Measurements from ENCODE around the gene TRIM24.
A peak's percentile ranks its signal among the peaks of the same experiment; 100 is the strongest.
"Not testable (repeated sequence)": the region's sequence is repeated elsewhere in the genome, so short reads cannot be mapped to it uniquely, and the experiment has no call there.

TRIM24 gene

DNA sequence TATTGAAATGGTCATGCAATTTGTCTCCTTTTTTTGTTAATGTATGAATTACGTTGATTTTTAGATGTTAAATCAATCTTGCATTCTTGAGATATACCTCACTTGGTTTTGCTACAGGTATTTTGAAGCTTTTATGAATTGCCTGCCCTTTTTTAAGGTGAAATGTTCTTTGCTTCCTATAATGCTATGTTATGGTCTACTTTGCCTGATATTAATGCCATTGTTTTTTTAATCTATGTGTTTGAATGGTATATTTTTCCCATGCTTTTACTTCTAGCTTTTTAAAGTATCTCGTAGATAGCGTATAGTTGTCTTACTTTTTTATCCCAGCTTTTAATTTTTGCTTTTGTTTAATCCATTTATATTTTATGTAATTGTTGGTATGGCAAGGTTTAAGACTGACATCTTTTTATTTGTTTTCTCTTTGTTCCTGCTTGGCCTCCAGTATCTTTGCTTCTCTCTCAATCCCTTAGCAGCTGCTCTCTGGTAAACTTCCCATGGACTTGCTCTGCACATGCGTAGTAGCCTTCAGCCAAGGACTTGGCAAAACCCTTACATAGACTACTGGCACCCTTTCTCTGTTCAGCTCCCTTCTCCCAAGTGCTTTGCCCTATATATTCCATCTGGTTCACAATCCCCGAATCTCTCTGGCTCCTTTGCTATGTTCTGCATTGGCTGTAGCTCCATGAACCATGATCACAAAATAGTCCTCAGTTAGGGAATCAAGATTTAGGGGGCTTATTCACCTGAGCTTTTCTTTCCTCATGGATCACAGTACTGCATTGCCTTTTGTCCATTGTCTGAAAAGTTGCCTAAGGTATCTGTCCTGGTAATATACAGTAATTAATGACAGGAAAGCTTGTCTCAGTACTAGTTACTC lies 8.4 kb downstream of the TRIM24 start:
- ATAC-seq (replicated peaks; ENCODE audit: extremely low read depth, poor library complexity, severe bottlenecking) (no peak), DNase-seq (ENCODE audit: low spot score in 2 of 2) (no peak)
- H3K9me3 Mint-ChIP-seq = no peaks in the 10 kb centered on the region
- H3K27me3 Mint-ChIP-seq = no peaks in the 10 kb centered on the region
- H3K4me3 Mint-ChIP-seq = no peak overlapping the region
- no peak overlapping the region for H3K27ac Mint-ChIP-seq (ENCODE audit: low read depth)
- H3K36me3 Mint-ChIP-seq (ENCODE audit: insufficient read depth) = peaks cover 4% of the 10 kb centered on the region
- peaks cover 46% of the 10 kb centered on the region for H3K4me1 Mint-ChIP-seq

GRCh38 chr7:138470391-138471157 lies 10.5 kb downstream of the TRIM24 start:
- Mint-ChIP-seq H3K9me3 (no peaks in the 10 kb centered on the region), H3K4me3 (no peak overlapping the region), H3K36me3 (ENCODE audit: insufficient read depth) (peaks cover 4% of the 10 kb centered on the region), H3K27ac (ENCODE audit: low read depth) (no peak overlapping the region), H3K27me3 (no peaks in the 10 kb centered on the region), H3K4me1 (peaks cover 50% of the 10 kb centered on the region)
- DNase-seq (ENCODE audit: low spot score in 2 of 2) (no peak), ATAC-seq (replicated peaks; ENCODE audit: extremely low read depth, poor library complexity, severe bottlenecking) (no peak)

DNA sequence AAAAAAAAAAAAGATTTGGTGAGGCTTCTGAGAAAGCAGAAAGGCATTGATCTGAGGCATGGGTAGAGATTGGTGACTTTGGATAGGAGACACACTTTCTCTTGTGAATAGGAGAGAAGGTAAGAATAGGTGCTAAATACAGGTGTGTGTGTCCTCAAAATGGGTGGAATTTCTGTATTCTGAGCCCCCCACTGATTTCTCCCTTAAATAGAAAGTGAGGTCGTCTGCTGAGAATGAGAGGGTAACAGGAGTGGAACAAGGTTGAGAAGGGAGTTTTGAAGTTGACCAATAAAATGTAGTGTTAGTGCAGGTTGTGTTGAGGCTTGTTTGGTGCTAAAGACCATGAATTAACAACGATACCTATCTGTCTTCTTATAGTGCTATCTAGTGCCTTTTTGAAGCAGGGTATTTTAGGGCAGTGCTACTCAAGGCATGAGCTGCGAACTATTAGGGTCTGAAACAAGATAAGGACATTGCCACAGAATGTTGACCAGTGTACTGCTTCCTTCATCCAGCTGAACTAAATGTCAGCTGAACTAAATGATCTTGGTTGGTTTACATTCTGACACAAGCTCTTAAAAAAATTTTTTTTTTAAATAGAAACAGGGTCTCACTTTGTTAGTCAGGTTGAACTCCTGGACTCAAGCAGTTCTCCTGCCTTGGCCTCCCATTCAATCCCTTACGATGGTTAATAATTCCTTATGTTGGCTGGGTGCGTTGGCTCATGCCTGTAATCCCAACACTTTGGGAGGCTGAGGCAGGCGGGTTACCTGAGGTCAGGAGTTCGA lies 12.4 kb downstream of the TRIM24 start:
- Mint-ChIP-seq H3K9me3 (no peaks in the 10 kb centered on the region), H3K4me1 (peaks cover 55% of the 10 kb centered on the region), H3K27me3 (no peaks in the 10 kb centered on the region), H3K27ac (ENCODE audit: low read depth) (no peak overlapping the region), H3K36me3 (ENCODE audit: insufficient read depth) (peaks cover 2% of the 10 kb centered on the region), H3K4me3 (no peak overlapping the region)
- no peak for DNase-seq (ENCODE audit: low spot score in 2 of 2)
- ATAC-seq (replicated peaks; ENCODE audit: extremely low read depth, poor library complexity, severe bottlenecking) = no peak

DNA sequence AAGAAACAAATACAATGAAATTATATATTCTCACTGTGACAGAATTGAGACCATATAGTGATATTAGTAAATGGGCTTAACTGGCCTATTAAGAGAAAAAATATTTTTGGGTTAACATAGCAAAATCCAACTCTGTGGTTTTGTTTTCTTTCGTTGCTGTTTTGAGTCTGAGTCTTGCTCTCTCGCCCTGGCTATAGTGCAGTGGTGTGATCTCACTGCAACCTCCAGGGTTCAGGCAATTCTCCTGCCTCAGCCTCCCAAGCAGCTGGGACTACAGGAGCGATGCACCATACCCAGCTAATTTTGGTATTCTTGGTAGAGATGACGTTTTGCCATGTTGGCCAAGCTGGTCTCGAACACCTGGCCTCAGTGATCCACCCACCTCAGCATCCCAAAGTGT lies 15.3 kb downstream of the TRIM24 start:
- H3K27ac Mint-ChIP-seq (ENCODE audit: low read depth) = no peak overlapping the region
- H3K27me3 Mint-ChIP-seq = no peaks in the 10 kb centered on the region
- H3K4me1 Mint-ChIP-seq = peaks cover 60% of the 10 kb centered on the region
- ATAC-seq (replicated peaks; ENCODE audit: extremely low read depth, poor library complexity, severe bottlenecking) (no peak), DNase-seq (ENCODE audit: low spot score in 2 of 2) (no peak)
- H3K4me3 Mint-ChIP-seq = no peak overlapping the region
- H3K9me3 Mint-ChIP-seq = no peaks in the 10 kb centered on the region
- H3K36me3 Mint-ChIP-seq (ENCODE audit: insufficient read depth) = peaks cover 2% of the 10 kb centered on the region

DNA sequence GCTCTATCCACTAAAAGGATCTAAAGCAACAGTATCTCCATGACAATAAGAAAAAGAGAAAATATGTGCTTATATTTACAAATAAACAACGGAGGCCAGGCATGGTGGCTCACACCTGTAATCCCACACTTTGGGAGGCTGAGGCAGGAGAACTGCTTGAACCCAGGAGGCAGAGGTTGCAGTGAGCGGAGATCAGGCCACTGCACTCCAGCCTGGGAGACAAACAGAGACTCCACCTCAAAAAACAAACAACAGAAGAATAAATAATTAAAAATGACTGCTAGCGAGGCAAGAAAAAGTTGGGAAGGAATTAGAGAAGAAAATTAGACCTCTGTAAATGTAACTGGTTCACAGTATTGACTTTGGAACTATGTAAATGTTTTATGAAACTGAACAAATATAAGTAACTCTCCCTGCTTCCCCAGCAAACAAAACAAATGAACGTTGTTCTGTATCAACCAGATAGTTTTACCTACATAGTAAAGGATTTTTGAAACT lies 17.1 kb downstream of the TRIM24 start:
- Mint-ChIP-seq H3K9me3 (no peaks in the 10 kb centered on the region), H3K4me1 (peaks cover 62% of the 10 kb centered on the region), H3K4me3 (no peak overlapping the region), H3K36me3 (ENCODE audit: insufficient read depth) (peaks cover 5% of the 10 kb centered on the region), H3K27ac (ENCODE audit: low read depth) (no peak overlapping the region), H3K27me3 (no peaks in the 10 kb centered on the region)
- no peak for ATAC-seq (replicated peaks; ENCODE audit: extremely low read depth, poor library complexity, severe bottlenecking)
- no peak for DNase-seq (ENCODE audit: low spot score in 2 of 2)

GRCh38 chr7:138477581-138477980 lies 17.5 kb downstream of the TRIM24 start:
- Mint-ChIP-seq H3K36me3 (ENCODE audit: insufficient read depth) (peaks cover 6% of the 10 kb centered on the region), H3K9me3 (no peaks in the 10 kb centered on the region), H3K4me3 (no peak overlapping the region), H3K27ac (ENCODE audit: low read depth) (no peak overlapping the region), H3K27me3 (no peaks in the 10 kb centered on the region), H3K4me1 (peaks cover 62% of the 10 kb centered on the region)
- DNase-seq (ENCODE audit: low spot score in 2 of 2) = no peak
- no peak for ATAC-seq (replicated peaks; ENCODE audit: extremely low read depth, poor library complexity, severe bottlenecking)

DNA sequence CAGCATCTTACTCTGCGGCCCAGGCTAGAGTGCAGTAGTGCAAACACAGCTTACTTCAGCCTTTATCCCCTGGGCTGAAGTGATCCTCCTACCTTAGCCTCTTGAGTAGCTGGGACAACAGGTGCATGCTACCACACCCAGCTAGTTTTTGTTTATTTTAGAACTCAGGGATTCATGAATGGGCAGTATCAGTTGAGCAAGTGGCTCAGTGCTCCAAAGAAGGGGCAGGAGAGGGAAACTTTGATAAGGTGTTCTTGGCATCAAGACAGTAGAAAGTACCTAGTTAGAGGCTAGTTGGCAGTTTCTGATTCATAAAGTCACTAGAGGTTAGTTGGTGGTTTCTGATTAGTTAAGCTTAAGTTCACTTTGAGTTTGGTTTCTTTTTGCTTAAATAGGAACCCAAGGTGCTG lies 18.4 kb downstream of the TRIM24 start:
- no peak overlapping the region for H3K27ac Mint-ChIP-seq (ENCODE audit: low read depth)
- peaks cover 5% of the 10 kb centered on the region for H3K36me3 Mint-ChIP-seq (ENCODE audit: insufficient read depth)
- ATAC-seq (replicated peaks; ENCODE audit: extremely low read depth, poor library complexity, severe bottlenecking) (peak; percentile 19), DNase-seq (ENCODE audit: low spot score in 2 of 2) (no peak)
- no peaks in the 10 kb centered on the region for H3K27me3 Mint-ChIP-seq
- no peaks in the 10 kb centered on the region for H3K9me3 Mint-ChIP-seq
- H3K4me1 Mint-ChIP-seq = peaks cover 67% of the 10 kb centered on the region
- H3K4me3 Mint-ChIP-seq = no peak overlapping the region

- no peak for DNase-seq (ENCODE audit: low spot score in 2 of 2)
- Mint-ChIP-seq H3K36me3 (ENCODE audit: insufficient read depth) (peaks cover 5% of the 10 kb centered on the region), H3K4me3 (no peak overlapping the region), H3K27ac (ENCODE audit: low read depth) (no peak overlapping the region), H3K4me1 (peaks cover 61% of the 10 kb centered on the region), H3K9me3 (no peaks in the 10 kb centered on the region), H3K27me3 (no peaks in the 10 kb centered on the region)
- ATAC-seq (replicated peaks; ENCODE audit: extremely low read depth, poor library complexity, severe bottlenecking) = no peak
Observed at GRCh38 chr7:138480527-138480926, 20.5 kb downstream of the TRIM24 start.

DNA sequence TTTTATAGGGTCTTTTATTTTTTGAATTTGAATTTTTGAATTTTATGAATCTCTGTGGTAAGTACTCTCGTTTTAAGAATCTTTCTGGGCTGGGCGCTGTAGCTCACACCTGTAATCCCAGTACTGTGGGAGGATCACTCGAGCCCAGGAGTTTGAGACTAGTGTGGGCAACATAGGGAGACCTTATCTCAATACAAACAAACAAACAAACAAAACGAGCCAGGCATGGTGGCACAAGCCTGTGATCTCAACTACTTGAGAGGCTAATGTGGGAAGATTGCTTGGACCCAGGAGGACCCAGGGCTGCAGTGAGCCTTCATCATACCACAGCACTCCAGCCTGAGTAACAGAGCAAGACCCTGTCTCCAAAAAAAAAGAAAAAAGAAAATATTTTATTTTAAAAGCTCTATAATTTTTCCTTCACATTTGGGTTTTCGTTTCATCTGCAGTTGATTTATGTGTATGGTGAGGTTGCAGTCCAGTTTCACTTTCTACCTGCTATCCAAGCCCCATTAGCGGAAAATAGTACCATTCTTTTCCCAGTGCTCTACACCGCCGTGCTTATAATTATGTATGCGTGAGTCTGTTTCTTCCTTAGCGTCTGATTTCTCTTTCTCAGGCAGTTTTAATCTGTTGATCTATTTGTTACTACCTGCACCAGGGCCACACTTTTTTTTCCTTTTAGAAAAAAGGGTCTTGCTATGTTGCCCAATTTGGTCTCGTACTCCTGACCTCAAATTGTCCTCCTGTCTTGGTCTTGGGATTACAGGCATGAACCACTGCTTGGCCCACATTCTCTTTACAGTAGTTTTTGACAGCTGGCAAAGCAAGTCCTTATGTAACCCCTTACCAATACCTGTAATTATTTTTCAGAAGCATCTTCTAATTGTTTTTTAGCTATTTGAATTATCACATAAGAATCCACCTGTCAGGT lies 21.7 kb downstream of the TRIM24 start:
- Mint-ChIP-seq H3K4me3 (no peak overlapping the region), H3K9me3 (no peaks in the 10 kb centered on the region), H3K27me3 (no peaks in the 10 kb centered on the region), H3K27ac (ENCODE audit: low read depth) (no peak overlapping the region), H3K4me1 (peaks cover 61% of the 10 kb centered on the region), H3K36me3 (ENCODE audit: insufficient read depth) (peaks cover 5% of the 10 kb centered on the region)
- no peak for DNase-seq (ENCODE audit: low spot score in 2 of 2)
- ATAC-seq (replicated peaks; ENCODE audit: extremely low read depth, poor library complexity, severe bottlenecking) = no peak

- no peak for DNase-seq (ENCODE audit: low spot score in 2 of 2)
- Mint-ChIP-seq H3K4me3 (no peak overlapping the region), H3K27ac (ENCODE audit: low read depth) (peak overlapping the region; percentile 32), H3K36me3 (ENCODE audit: insufficient read depth) (peaks cover 5% of the 10 kb centered on the region), H3K4me1 (peaks cover 57% of the 10 kb centered on the region), H3K9me3 (no peaks in the 10 kb centered on the region), H3K27me3 (no peaks in the 10 kb centered on the region)
- no peak for ATAC-seq (replicated peaks; ENCODE audit: extremely low read depth, poor library complexity, severe bottlenecking)
Observed at GRCh38 chr7:138483531-138483930, 23.5 kb downstream of the TRIM24 start.

DNA sequence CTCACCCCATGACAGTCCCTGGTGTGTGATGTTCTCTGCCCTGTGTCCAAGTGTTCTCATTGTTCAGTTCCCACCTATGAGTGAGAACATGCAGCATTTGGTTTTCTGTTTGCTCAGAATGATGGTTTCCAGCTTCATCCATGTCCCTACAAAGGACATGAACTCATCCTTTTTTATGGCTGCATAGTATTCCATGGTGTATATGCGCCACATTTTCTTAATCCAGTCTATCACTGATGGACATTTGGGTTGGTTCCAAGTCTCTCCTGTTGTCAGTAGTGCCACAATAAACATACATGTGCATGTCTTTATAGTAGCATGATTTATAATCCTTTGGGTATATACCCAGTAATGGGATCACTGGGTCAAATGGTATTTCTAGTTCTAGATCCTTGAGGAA lies 25.4 kb downstream of the TRIM24 start:
- H3K9me3 Mint-ChIP-seq; H3K36me3 Mint-ChIP-seq (ENCODE audit: insufficient read depth); H3K4me3 Mint-ChIP-seq; H3K27me3 Mint-ChIP-seq; DNase-seq (ENCODE audit: low spot score in 2 of 2); H3K27ac Mint-ChIP-seq (ENCODE audit: low read depth); ATAC-seq (replicated peaks; ENCODE audit: extremely low read depth, poor library complexity, severe bottlenecking): not testable (repeated sequence)
- peaks cover 57% of the 10 kb centered on the region for H3K4me1 Mint-ChIP-seq
